Measurements from ENCODE around the gene L3MBTL1.

The L3MBTL1 gene

GRCh38 chr20:43506238-43506637 lies 1.3 kb upstream of the L3MBTL1 start:
- DNase-seq (ENCODE audit: low read depth) = no peak

GRCh38 chr20:43508106-43508505 lies 609 bp downstream of the L3MBTL1 start:
- no peak for DNase-seq (ENCODE audit: low read depth)

- DNase-seq (ENCODE audit: low read depth) = no peak
These were observed 1.1 kb downstream of the L3MBTL1 start for GRCh38 chr20:43508604-43509040.

- DNase-seq (ENCODE audit: low read depth) = no peak
These were observed 4.4 kb downstream of the L3MBTL1 start for GRCh38 chr20:43511879-43512278.

- no peak for DNase-seq (ENCODE audit: low read depth)
These were observed 6.0 kb downstream of the L3MBTL1 start for GRCh38 chr20:43513372-43513930.

GRCh38 chr20:43513931-43514647 lies 6.6 kb downstream of the L3MBTL1 start:
- peak; percentile 84 for DNase-seq (ENCODE audit: low read depth)

- DNase-seq (ENCODE audit: low read depth) = no peak
These were observed 7.1 kb downstream of the L3MBTL1 start for GRCh38 chr20:43514648-43514999.

- no peak for DNase-seq (ENCODE audit: low read depth)
These were observed 8.1 kb downstream of the L3MBTL1 start for GRCh38 chr20:43515628-43516027.

- DNase-seq (ENCODE audit: low read depth) = no peak
These were observed 8.8 kb downstream of the L3MBTL1 start for GRCh38 chr20:43516251-43516824.

- no peak for DNase-seq (ENCODE audit: low read depth)
These were observed 12.7 kb downstream of the L3MBTL1 start for GRCh38 chr20:43520074-43520630.

GRCh38 chr20:43525021-43525420 lies 17.5 kb downstream of the L3MBTL1 start:
- no peak for DNase-seq (ENCODE audit: low read depth)

- no peak for DNase-seq (ENCODE audit: low read depth)
These were observed 20.9 kb downstream of the L3MBTL1 start for GRCh38 chr20:43528258-43528875.

GRCh38 chr20:43529051-43529450 lies 21.6 kb downstream of the L3MBTL1 start:
- no peak for DNase-seq (ENCODE audit: low read depth)

- no peak for DNase-seq (ENCODE audit: low read depth)
These were observed 22.1 kb downstream of the L3MBTL1 start for GRCh38 chr20:43529457-43530153.

- no peak for DNase-seq (ENCODE audit: low read depth)
These were observed 23.0 kb downstream of the L3MBTL1 start for GRCh38 chr20:43530321-43531090.

- no peak for DNase-seq (ENCODE audit: low read depth)
These were observed 23.6 kb downstream of the L3MBTL1 start for GRCh38 chr20:43531091-43531443.

GRCh38 chr20:43532416-43533055 lies 25.0 kb downstream of the L3MBTL1 start:
- no peak for DNase-seq (ENCODE audit: low read depth)

- no peak for DNase-seq (ENCODE audit: low read depth)
These were observed 25.6 kb downstream of the L3MBTL1 start for GRCh38 chr20:43533060-43533459.

GRCh38 chr20:43534016-43534415 lies 26.5 kb downstream of the L3MBTL1 start:
- no peak for DNase-seq (ENCODE audit: low read depth)

GRCh38 chr20:43534791-43535350 lies 27.4 kb downstream of the L3MBTL1 start:
- no peak for DNase-seq (ENCODE audit: low read depth)
